OCI-LY3 (cell line): ENCODE measurements around the gene CCL11.

Experiments
- H2AFZ ChIP-seq: fragments of 200-600, 300-600 bp; shearing (Covaris generic); 2 replicates; pipeline ENCODE4 v1.6.0; 2014; ENCODE audit warnings: antibody characterized with exemption, low read depth, low read length
- H3K27ac ChIP-seq: fragments of 200-600, 300-600 bp; sonication (generic); 2 replicates; pipeline ENCODE4 v1.5.1; 2014; ENCODE audit warnings: mild to moderate bottlenecking, low read length, moderate library complexity, mixed read lengths
- H3K27me3 ChIP-seq: fragments of 200-600, 300-600 bp; sonication (generic); 2 replicates; pipeline ENCODE4 v1.6.1; 2014; ENCODE audit warnings: low read depth, low read length, mixed read lengths
- H3K36me3 ChIP-seq: fragments of 200-600, 300-600 bp; sonication (generic); replicated peaks from 2 replicates; pipeline ENCODE3; 2014; ENCODE audit warnings: low read depth, low read length, mixed read lengths
- H3K4me1 ChIP-seq: fragments of 300-600, 200-600 bp; sonication (generic); 2 replicates; pipeline ENCODE4 v1.6.1; 2014; ENCODE audit warnings: low read length, mixed read lengths
- H3K4me2 ChIP-seq: fragments of 200-600, 300-600 bp; sonication (generic); 2 replicates; pipeline ENCODE4 v1.6.1; 2014; ENCODE audit warnings: low read length, mixed read lengths
- H3K4me3 ChIP-seq: fragments of 300-600, 200-600 bp; sonication (generic); 2 replicates; pipeline ENCODE4 v1.5.1; 2014; ENCODE audit warnings: antibody characterized with exemption, mild to moderate bottlenecking, low read length, moderate library complexity
- H3K79me2 ChIP-seq: fragments of 300-600, 200-600 bp; shearing (Covaris generic); 2 replicates; pipeline ENCODE4 v1.6.1; 2014; ENCODE audit warnings: mild to moderate bottlenecking, low read length, mixed read lengths
- H3K9ac ChIP-seq: fragments of 300-600, 200-600 bp; shearing (Covaris generic); 2 replicates; pipeline ENCODE4 v1.6.0; 2014; ENCODE audit warnings: mild to moderate bottlenecking, low read length, moderate library complexity
- H3K9me3 ChIP-seq: fragments of 200-600, 300-600 bp; shearing (Covaris generic); 2 replicates; pipeline ENCODE4 v1.6.1; 2014; ENCODE audit warnings: low read length, mixed read lengths; ENCODE audit not compliant: insufficient read depth
- H4K20me1 ChIP-seq: fragments of 200-600, 300-600 bp; sonication (generic); 2 replicates; pipeline ENCODE4 v1.6.1; 2016; ENCODE audit warnings: low read length, mixed read lengths; ENCODE audit not compliant: insufficient read depth
- EZH2phosphoT487 ChIP-seq: fragments of 200-600 bp; shearing (Covaris generic); IDR thresholded peaks from 2 replicates; pipeline ENCODE4 v1.6.1; 2018; ENCODE audit warnings: antibody characterized with exemption, mixed run types, low read depth
- TF ChIP-seq, protein P1 (sequence below): fragments of 200-600, 300-600 bp; sonication (generic); IDR thresholded peaks from 2 replicates; pipeline ENCODE4 v1.5.1; 2014; ENCODE audit warnings: antibody characterized with exemption, low read length, low read depth

CCL11 gene

DNA sequence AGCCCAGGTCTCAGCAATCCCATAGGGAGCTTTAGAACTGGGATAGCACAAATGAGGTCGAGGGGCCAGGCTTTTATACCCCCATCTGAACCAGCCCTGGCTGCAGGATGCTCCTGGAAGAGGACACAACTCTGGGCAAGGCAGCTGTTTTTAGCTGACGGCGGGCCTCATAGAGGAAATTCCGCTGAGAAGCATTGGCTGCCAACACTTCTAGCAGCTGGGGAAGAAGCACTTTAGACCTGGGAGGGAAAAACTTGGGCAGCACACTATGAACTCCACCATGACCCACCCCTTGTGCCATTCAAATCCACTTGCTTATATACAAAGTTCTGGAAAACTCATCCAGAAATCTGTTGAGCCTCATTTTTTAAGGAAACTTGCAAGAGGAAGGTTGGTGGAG lies 5.0 kb downstream of the CCL11 start:
- Histone ChIP-seq H4K20me1 (no peaks in the 10 kb centered on the region), H3K27ac (no peak overlapping the region), H3K36me3 (no peaks in the 10 kb centered on the region), H3K79me2 (no peaks in the 10 kb centered on the region), H3K4me1 (no peaks in the 10 kb centered on the region), H3K4me2 (no peak overlapping the region), H3K9ac (no peak overlapping the region), H3K27me3 (peaks cover 58% of the 10 kb centered on the region), H3K4me3 (no peak overlapping the region), H2AFZ (no peak overlapping the region), H3K9me3 (no peaks in the 10 kb centered on the region)
- TF ChIP-seq, protein P1, sequence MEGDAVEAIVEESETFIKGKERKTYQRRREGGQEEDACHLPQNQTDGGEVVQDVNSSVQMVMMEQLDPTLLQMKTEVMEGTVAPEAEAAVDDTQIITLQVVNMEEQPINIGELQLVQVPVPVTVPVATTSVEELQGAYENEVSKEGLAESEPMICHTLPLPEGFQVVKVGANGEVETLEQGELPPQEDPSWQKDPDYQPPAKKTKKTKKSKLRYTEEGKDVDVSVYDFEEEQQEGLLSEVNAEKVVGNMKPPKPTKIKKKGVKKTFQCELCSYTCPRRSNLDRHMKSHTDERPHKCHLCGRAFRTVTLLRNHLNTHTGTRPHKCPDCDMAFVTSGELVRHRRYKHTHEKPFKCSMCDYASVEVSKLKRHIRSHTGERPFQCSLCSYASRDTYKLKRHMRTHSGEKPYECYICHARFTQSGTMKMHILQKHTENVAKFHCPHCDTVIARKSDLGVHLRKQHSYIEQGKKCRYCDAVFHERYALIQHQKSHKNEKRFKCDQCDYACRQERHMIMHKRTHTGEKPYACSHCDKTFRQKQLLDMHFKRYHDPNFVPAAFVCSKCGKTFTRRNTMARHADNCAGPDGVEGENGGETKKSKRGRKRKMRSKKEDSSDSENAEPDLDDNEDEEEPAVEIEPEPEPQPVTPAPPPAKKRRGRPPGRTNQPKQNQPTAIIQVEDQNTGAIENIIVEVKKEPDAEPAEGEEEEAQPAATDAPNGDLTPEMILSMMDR: no peak
- no peak for TF ChIP-seq EZH2phosphoT487

DNA sequence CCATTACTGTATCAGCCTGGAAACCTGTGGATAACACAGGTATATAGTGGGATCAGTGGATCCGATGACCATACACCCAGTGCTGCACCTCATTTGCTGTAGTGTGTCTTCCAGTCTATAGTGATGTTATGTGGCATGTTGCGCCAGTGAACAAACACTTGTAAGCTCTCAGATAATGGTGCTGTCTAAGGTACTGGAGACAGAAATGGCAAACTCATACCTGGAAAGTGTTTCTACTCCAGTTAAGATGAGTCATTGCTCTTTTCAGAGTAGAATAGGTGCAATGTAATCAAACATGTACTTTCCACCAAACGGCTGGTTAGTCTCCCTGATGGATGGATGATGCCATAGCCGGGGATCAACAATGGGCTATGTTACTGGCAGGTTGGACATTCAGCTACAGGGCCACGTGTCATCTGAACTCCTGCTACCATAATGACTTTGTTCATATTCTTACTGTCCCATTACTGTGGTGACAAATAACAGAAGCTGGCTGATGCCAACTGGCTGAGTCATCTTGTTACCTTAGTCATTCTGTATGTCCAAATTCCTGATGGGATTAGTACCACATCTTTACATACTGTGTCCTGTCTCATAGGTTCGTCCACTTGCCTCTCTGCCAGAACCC lies 6.3 kb downstream of the CCL11 start:
- no peak overlapping the region for H3K27ac ChIP-seq
- no peak overlapping the region for H3K4me2 ChIP-seq
- no peak overlapping the region for H3K4me3 ChIP-seq
- no peaks in the 10 kb centered on the region for H3K36me3 ChIP-seq
- no peaks in the 10 kb centered on the region for H3K4me1 ChIP-seq
- H3K27me3 ChIP-seq: peaks cover 46% of the 10 kb centered on the region
- no peak for TF ChIP-seq EZH2phosphoT487
- TF ChIP-seq, protein P1: no peak
- no peaks in the 10 kb centered on the region for H3K9me3 ChIP-seq
- H3K9ac ChIP-seq: no peak overlapping the region
- no peaks in the 10 kb centered on the region for H4K20me1 ChIP-seq
- no peak overlapping the region for H2AFZ ChIP-seq
- H3K79me2 ChIP-seq: no peaks in the 10 kb centered on the region

- Histone ChIP-seq H2AFZ (no peak overlapping the region), H3K9me3 (no peaks in the 10 kb centered on the region), H3K79me2 (no peaks in the 10 kb centered on the region), H3K36me3 (no peaks in the 10 kb centered on the region), H4K20me1 (no peaks in the 10 kb centered on the region), H3K27me3 (no peaks in the 10 kb centered on the region; the same call in 1 of the 2 replicates), H3K9ac (no peak overlapping the region), H3K4me2 (no peak overlapping the region), H3K4me3 (no peak overlapping the region), H3K27ac (no peak overlapping the region), H3K4me1 (0 out of 2 replicates have a peak, but pooled peaks cover 5% of the 10 kb centered on the region)
- TF ChIP-seq, protein P1: no peak
- no peak for TF ChIP-seq EZH2phosphoT487
Measured at GRCh38 chr17:34299027-34299426, 13.5 kb downstream of the CCL11 start.

- no peak overlapping the region for H3K9ac ChIP-seq
- no peak overlapping the region for H3K27ac ChIP-seq
- H3K4me3 ChIP-seq: no peak overlapping the region
- H3K9me3 ChIP-seq: no peaks in the 10 kb centered on the region
- no peaks in the 10 kb centered on the region for H3K36me3 ChIP-seq
- no peaks in the 10 kb centered on the region for H3K79me2 ChIP-seq
- H3K27me3 ChIP-seq: no peaks in the 10 kb centered on the region; the same call in 1 of the 2 replicates
- 0 out of 2 replicates have a peak, but pooled peaks cover 5% of the 10 kb centered on the region for H3K4me1 ChIP-seq
- H2AFZ ChIP-seq: no peak overlapping the region
- no peak for TF ChIP-seq EZH2phosphoT487
- TF ChIP-seq, protein P1: no peak
- H3K4me2 ChIP-seq: no peak overlapping the region
- no peaks in the 10 kb centered on the region for H4K20me1 ChIP-seq
Measured at GRCh38 chr17:34299956-34300577, 14.5 kb downstream of the CCL11 start.
